NB4 (cell line): ENCODE results near the gene TCOF1.

ENCODE experiments used
- CTCF ChIP-seq: IDR thresholded peaks from one replicate; pipeline ENCODE4 v1.5.1; 2012; ENCODE audit warnings: low read depth, low read length
- POLR2A ChIP-seq: IDR thresholded peaks from 2 replicates; pipeline ENCODE4 v1.6.1; 2011; ENCODE audit warnings: mild to moderate bottlenecking; ENCODE audit not compliant: insufficient read length; ENCODE audit errors: extremely low read depth

GRCh38 chr5:150317048-150318003 is 40.2 kb upstream of the TCOF1 start:
- no peak for TF ChIP-seq CTCF
- no peak for TF ChIP-seq POLR2A
